NCI-H526 (cell line): ENCODE results near the gene GABRA5.

ENCODE experiments used
- DNase-seq, 2 experiments: peaks; one replicate each; lab custom pipeline; 2025; lab: John Stamatoyannopoulos, UW

Gene GABRA5

DNA sequence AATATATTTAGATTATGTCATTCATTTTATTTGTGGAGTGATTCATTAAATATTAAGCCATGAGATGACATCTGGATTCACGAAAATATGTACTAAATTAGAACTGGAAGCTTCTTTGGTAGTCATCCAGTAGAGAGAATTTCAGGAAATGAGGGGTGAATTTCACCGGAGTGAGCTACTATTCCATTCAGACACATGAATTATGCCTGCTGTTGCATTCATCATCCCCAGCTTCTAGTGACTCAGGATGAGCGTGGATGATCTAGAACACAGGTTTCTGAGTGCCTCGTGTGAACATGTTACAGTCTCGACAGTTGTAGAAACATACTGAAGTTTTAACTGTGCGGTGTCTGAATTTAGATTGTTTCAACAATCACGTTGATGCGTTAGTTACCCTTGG lies 61.2 kb downstream of the GABRA5 start:
- no peak for DNase-seq

- no peak for DNase-seq
These were observed 62.7 kb downstream of the GABRA5 start for GRCh38 chr15:26929588-26929987.

DNA sequence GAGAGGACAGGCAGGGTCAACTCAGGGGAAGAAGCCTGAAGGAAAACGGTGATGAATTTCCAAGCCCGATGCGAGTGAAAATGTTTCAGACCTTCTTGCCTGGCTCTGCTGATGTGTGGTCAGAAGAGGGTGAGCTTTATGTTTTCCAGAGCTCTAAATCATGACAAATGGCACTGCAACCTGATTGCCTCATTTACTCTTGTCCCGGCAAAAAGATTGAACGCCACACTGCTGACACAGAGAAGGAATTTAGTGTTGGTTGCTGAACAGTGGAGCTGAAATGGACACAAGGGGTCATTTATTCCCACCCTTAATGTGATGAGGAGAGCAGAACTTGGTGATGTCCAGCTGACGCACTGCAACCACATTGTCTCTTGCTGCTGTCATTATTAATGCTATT lies 68.0 kb downstream of the GABRA5 start:
- DNase-seq = no peak

DNA sequence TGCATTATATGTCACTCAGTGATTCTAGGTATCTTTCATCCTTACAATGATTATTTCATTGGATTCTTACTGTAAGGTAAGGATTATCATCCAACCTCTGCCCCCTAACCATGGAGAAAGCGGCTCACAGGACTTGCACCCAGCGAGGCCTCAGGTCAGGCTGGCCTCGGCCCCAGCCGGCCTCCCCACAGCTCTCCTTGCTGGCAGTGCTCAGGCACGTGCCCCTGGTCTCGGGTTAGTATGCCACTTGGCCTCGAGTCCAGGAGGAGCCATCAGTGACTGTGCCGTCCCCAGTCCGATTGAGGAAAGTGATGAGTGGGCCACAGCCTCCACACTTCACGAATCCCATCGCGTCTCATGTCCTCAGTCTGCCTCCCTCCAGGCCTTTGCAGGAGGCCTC lies 68.5 kb downstream of the GABRA5 start:
- no peak for DNase-seq

GRCh38 chr15:26936502-26936901 lies 69.6 kb downstream of the GABRA5 start:
- no peak for DNase-seq

- no peak for DNase-seq
These were observed 70.3 kb downstream of the GABRA5 start for GRCh38 chr15:26937134-26937533.

DNA sequence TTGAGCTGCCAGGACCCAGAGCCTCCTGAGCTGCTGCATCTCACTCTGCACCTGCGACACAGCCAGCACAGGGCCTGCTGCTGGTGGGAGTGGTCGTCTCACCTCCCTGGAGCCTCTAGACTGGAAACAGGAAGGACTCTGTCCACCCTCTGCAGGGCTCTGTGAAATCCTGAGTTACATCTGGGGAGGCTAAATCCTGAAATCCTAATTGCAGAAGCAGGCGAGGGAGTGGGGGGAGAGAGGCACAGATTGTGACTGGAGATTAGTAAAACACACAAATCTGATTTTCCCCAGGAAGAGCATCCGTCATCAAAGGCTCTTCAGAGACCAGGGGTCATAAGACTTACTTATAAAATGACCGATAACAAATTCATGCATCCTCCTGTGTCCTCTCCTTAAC lies 72.5 kb downstream of the GABRA5 start:
- peak in 1 of 2 experiments; percentile 8 for DNase-seq

GRCh38 chr15:26941489-26941888 lies 74.6 kb downstream of the GABRA5 start:
- no peak for DNase-seq

- no peak for DNase-seq
These were observed 77.0 kb downstream of the GABRA5 start for GRCh38 chr15:26943866-26944265.

GRCh38 chr15:26945046-26945445 lies 78.2 kb downstream of the GABRA5 start:
- no peak for DNase-seq

- no peak for DNase-seq
These were observed 83.1 kb downstream of the GABRA5 start for GRCh38 chr15:26950001-26950400.

- DNase-seq = no peak
These were observed 87.5 kb downstream of the GABRA5 start for GRCh38 chr15:26954403-26954802.

DNA sequence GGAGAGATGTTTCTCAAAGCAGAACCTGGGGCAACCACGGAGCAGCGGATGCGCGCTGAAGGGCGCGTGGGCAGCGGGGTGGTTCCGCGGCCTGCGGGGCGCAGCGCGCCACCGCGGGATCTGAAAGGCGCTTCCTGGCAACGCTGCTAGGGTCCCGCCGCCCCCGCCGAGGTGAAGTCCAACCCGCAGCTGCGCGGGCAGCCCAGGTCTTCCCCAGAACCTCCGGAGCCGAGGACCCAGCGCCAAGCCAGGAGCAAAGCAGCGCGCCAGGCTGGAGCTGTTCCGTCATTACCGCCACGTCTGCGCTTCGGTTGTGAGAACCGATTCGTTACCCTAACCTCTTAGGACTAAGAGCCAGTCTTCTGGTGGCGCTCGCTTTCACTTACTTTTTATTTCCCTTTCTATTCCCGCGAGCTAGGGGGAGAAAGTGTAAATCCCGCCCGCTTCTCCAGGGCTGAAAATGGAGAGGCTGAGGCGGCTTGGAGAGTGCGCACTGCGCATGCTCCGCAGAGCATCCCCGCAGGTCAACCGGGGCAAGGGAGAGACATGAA lies 100.9 kb downstream of the GABRA5 start:
- DNase-seq = no peak

- no peak for DNase-seq
These were observed 101.9 kb downstream of the GABRA5 start for GRCh38 chr15:26968806-26969205.

DNA sequence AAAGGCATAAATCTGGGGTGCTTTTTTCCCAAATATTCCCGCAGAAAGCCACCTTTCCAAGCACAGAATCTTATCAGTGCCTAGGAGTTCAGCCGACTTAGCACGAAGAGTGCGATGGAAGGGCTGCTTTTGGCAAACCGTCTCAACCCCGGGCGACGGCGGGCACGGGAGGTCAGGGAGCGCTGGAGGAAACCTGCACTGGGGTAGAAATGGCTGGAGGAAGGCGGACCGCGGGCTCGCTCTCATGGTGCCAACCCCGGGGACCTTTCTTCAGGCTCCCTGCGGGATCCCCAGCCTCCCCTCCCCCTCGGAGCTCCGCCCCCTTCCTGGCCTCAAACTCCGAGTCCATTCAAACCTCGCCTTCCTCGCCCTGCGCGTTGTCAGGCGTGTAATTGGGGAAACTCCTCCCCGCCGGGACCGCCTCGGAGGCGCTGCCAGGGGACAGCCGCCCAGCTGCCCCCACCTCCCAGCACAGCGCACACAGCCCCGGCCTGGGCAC lies 103.9 kb downstream of the GABRA5 start, which contains the start of gene GABRG3:
TSS of gene GABRG3 (plus strand) at position 470 of the 499 bp plus-strand sequence.
- peak in 1 of 2 experiments; percentile 59 for DNase-seq

GRCh38 chr15:26971271-26972018 lies 104.6 kb downstream of the GABRA5 start:
- peak in 1 of 2 experiments; percentile 57 for DNase-seq

- peak in 1 of 2 experiments; percentile 1 for DNase-seq
These were observed 105.8 kb downstream of the GABRA5 start for GRCh38 chr15:26972636-26973035.

- DNase-seq = peak; percentile 55 to 75
These were observed 107.4 kb downstream of the GABRA5 start for GRCh38 chr15:26974120-26974780.

DNA sequence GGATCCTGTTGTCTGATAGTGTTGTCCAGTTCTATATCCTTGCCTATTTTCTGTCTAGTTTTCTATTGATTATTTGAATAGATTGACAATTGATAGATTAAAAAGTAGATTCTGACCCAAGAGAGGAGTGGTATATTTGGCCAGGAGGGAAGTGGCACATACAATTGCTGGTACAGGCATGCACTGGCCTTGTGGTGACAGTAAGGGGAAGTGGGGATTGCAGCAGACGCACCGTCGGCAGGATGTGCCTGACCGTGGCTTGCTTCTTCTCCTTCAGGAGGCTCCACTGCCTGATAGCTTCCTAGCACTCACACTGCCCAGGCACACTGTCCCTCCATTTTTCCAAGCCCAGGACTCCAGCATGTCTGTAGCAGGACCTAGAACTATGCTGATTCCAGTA lies 114.6 kb downstream of the GABRA5 start:
- no peak for DNase-seq

GRCh38 chr15:26983822-26984221 lies 117.0 kb downstream of the GABRA5 start:
- DNase-seq = peak in 1 of 2 experiments; percentile 1

- DNase-seq = no peak
These were observed 118.2 kb downstream of the GABRA5 start for GRCh38 chr15:26985050-26985449.

- no peak for DNase-seq
These were observed 129.4 kb downstream of the GABRA5 start for GRCh38 chr15:26996250-26996649.
